ENCODE measurements around the gene ANKRD22.
"Not testable (repeated sequence)": the region's sequence is repeated elsewhere in the genome, so short reads cannot be mapped to it uniquely, and the experiment has no call there.

ANKRD22 gene

DNA sequence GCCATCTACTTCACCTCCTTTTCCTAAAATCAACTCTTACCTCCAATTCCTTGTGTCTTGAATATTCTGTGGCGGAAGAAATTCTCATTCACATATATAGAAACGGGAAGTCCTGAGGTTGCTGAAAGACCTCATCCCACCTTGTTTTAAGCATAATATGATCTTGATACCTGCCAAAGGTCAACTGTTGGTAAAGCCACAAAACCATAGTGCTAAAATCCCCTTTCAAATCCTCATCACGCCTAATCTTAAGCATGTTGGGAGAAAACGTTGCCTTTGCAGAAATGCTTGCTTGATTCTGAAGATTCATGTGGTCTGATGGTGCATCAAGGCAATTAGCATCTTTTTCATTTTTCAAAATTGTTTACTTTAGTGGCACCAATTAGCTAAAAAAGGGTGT is 8.5 kb downstream of the ANKRD22 start:
- Histone ChIP-seq H3K9ac (ENCODE audit: low read length) (no peak overlapping the region), H3K27me3 (ENCODE audit: control insufficient read depth, insufficient read depth, low read length) (no peaks in the 10 kb centered on the region), H3K4me1 (ENCODE audit: control insufficient read depth, insufficient read depth, low read length) (peaks cover 43% of the 10 kb centered on the region), H3K9me3 (ENCODE audit: control insufficient read depth, low read length) (no peaks in the 10 kb centered on the region), H3K36me3 (ENCODE audit: control insufficient read depth, insufficient read depth, low read length) (no peaks in the 10 kb centered on the region), H3K4me3 (ENCODE audit: low read length) (no peak overlapping the region)

DNA sequence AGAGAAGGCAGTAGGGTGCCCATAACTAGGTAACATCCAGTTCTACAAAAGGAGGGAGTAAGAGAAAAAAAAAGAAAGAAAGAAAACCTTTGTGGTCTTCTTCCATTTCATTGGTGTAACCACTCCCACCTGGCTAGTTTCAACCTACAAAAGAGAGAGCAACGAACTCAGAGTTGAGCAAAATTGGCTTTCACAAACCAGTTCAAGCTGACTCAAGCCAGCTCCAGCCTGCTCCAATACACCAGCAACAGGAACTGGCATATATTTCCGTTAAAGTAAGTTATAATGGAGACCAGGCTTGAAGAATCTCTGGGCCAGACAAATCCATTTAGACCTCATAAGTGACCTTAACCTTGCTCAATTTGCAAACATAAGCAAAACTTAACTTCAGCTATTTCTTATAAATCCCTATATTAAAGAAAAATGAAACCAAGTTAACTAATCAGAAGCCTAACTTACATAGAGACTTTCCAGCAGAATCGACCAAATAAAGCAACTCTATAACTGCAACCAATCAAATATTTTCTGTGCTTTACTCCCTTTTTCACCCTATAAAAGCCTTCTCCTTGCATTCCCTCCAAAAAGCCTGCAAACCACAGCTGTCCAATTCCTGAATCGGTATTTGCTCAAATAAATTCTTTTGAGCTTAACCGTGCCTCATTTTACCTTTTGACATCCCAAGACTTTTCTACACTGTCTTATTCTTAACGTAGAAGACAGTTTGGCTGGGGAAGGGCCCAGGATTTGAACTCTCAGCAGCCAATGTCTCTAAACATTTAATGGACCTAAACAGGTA is 10.1 kb downstream of the ANKRD22 start:
- H3K9me3 ChIP-seq (ENCODE audit: control insufficient read depth, low read length): no peaks in the 10 kb centered on the region
- H3K4me1 ChIP-seq (ENCODE audit: control insufficient read depth, insufficient read depth, low read length): peaks cover 47% of the 10 kb centered on the region

DNA sequence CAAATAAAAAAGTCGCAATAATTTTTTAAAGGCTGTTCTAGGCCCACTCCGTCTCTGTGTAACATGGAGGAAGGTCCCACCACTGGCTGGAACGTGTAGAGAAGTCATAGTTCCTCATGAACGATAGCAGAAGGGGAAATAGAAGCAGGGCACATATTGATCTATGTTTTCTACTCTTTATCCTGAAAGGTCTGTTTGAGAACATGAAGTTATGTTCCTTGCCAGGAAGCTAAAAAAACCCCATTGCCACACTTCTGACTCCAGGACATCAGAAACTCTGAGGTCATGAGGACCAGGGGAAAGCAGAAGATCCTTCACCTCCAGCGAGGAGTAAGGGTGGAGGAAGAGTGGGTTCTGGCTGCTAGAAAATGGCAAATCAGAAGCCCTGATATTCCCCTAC is 10.8 kb downstream of the ANKRD22 start:
- H3K36me3 ChIP-seq (ENCODE audit: control insufficient read depth, insufficient read depth, low read length): no peaks in the 10 kb centered on the region
- no peaks in the 10 kb centered on the region for H3K27me3 ChIP-seq (ENCODE audit: control insufficient read depth, insufficient read depth, low read length)
- no peaks in the 10 kb centered on the region for H3K9me3 ChIP-seq (ENCODE audit: control insufficient read depth, low read length)
- H3K9ac ChIP-seq (ENCODE audit: low read length): peak overlapping the region; percentile 11
- peaks cover 50% of the 10 kb centered on the region for H3K4me1 ChIP-seq (ENCODE audit: control insufficient read depth, insufficient read depth, low read length)
- H3K4me3 ChIP-seq (ENCODE audit: low read length): no peak overlapping the region

More for the DNA sequence above, 10.1 kb downstream of the ANKRD22 start:
- Histone ChIP-seq H3K9ac (ENCODE audit: low read length) (peak overlapping the region; percentile 11), H3K4me3 (ENCODE audit: low read length) (no peak overlapping the region), H3K36me3 (ENCODE audit: control insufficient read depth, insufficient read depth, low read length) (no peaks in the 10 kb centered on the region), H3K27me3 (ENCODE audit: control insufficient read depth, insufficient read depth, low read length) (no peaks in the 10 kb centered on the region)

DNA sequence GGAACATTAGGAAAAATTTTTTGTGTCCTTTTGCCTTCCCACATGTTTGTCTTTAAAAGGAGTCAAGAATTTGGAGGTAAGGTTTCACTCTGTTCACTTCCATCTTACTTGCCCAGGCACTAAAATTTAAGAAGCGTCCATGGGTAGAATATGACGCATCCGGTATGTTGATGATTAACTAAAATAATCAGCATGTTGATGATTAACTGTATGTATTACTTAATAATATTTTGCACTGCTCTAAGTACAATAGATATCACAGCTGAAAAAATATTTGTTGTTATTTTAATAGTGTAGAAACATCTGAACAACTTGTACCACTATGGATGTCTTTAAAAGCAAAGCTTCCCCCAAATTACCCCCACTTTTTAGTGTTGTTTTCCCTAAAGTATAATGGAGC is 11.5 kb downstream of the ANKRD22 start:
- Histone ChIP-seq H3K36me3 (ENCODE audit: control insufficient read depth, insufficient read depth, low read length) (no peaks in the 10 kb centered on the region), H3K27me3 (ENCODE audit: control insufficient read depth, insufficient read depth, low read length) (no peaks in the 10 kb centered on the region), H3K9ac (ENCODE audit: low read length) (peak overlapping the region; percentile 11), H3K4me3 (ENCODE audit: low read length) (no peak overlapping the region), H3K9me3 (ENCODE audit: control insufficient read depth, low read length) (no peaks in the 10 kb centered on the region), H3K4me1 (ENCODE audit: control insufficient read depth, insufficient read depth, low read length) (peaks cover 53% of the 10 kb centered on the region)

DNA sequence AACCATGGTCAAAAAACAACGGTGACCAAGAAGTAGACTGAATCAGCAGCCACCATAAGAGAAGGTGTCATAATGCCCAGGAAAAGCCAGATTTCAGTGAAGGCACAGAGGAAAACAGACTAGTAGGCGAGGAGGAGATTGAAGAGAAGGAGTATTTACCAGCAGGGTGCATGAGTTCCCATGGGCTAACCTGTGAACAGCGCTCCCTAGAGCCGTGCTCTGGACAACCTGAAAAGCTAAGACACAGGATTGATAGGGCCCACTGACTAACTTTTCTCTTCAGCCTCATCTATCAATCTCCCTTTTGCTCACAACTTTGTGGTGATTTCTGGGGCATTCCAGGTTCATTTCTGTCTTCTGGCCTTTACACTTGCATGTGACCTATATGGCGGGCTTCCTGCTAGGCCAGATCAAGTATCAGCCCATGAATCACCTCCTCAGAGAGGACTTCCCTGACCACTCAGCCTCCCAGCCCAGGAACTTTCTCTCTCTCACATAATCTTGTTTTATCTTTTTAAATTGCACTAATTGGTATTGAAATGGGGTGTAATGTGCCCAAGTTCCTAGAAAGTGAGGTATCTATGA is 12.8 kb downstream of the ANKRD22 start:
- H3K9ac ChIP-seq (ENCODE audit: low read length): no peak overlapping the region
- peaks cover 53% of the 10 kb centered on the region for H3K4me1 ChIP-seq (ENCODE audit: control insufficient read depth, insufficient read depth, low read length)
- no peaks in the 10 kb centered on the region for H3K27me3 ChIP-seq (ENCODE audit: control insufficient read depth, insufficient read depth, low read length)
- H3K9me3 ChIP-seq (ENCODE audit: control insufficient read depth, low read length): no peaks in the 10 kb centered on the region
- H3K4me3 ChIP-seq (ENCODE audit: low read length): no peak overlapping the region
- no peaks in the 10 kb centered on the region for H3K36me3 ChIP-seq (ENCODE audit: control insufficient read depth, insufficient read depth, low read length)

DNA sequence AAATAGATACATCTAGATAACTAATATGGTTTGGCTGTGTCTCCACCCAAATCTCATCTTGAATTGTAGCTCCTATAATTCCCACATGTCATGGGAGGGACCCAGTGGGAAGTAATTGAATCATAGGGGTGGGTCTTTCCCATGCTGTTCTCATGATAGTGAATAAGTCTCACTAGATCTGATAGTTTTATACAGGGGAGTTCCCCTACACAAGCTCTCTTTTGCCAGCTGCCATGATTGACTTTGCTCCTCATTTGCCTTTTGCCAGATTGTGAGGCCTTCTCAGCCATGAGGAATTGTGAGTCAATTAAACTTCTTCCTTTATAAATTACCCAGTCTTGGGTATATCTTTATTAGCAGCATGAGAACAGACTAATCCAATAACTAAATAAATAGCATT is 14.0 kb downstream of the ANKRD22 start:
- not testable (repeated sequence) for H3K9ac ChIP-seq (ENCODE audit: low read length); H3K4me3 ChIP-seq (ENCODE audit: low read length); H3K9me3 ChIP-seq (ENCODE audit: control insufficient read depth, low read length); H3K36me3 ChIP-seq (ENCODE audit: control insufficient read depth, insufficient read depth, low read length); H3K27me3 ChIP-seq (ENCODE audit: control insufficient read depth, insufficient read depth, low read length)
- H3K4me1 ChIP-seq (ENCODE audit: control insufficient read depth, insufficient read depth, low read length): peaks cover 49% of the 10 kb centered on the region

DNA sequence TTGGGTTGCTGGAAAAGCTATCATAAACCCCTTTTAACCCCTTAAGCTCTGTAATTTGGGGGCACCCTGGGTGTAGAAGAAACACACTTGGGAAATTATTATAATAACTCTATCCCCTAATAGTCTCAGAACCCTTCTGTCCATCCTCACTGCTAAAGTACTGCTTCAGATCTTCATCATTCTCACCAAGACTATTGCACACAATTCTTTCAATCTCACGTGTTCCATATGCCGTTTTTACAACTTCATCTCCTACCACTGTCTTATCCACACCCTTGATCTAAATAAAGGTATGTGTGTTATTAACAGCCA is 15.8 kb downstream of the ANKRD22 start:
- Histone ChIP-seq H3K4me1 (ENCODE audit: control insufficient read depth, insufficient read depth, low read length) (peaks cover 38% of the 10 kb centered on the region), H3K9ac (ENCODE audit: low read length) (no peak overlapping the region), H3K27me3 (ENCODE audit: control insufficient read depth, insufficient read depth, low read length) (no peaks in the 10 kb centered on the region), H3K36me3 (ENCODE audit: control insufficient read depth, insufficient read depth, low read length) (no peaks in the 10 kb centered on the region), H3K9me3 (ENCODE audit: control insufficient read depth, low read length) (no peaks in the 10 kb centered on the region), H3K4me3 (ENCODE audit: low read length) (no peak overlapping the region)

DNA sequence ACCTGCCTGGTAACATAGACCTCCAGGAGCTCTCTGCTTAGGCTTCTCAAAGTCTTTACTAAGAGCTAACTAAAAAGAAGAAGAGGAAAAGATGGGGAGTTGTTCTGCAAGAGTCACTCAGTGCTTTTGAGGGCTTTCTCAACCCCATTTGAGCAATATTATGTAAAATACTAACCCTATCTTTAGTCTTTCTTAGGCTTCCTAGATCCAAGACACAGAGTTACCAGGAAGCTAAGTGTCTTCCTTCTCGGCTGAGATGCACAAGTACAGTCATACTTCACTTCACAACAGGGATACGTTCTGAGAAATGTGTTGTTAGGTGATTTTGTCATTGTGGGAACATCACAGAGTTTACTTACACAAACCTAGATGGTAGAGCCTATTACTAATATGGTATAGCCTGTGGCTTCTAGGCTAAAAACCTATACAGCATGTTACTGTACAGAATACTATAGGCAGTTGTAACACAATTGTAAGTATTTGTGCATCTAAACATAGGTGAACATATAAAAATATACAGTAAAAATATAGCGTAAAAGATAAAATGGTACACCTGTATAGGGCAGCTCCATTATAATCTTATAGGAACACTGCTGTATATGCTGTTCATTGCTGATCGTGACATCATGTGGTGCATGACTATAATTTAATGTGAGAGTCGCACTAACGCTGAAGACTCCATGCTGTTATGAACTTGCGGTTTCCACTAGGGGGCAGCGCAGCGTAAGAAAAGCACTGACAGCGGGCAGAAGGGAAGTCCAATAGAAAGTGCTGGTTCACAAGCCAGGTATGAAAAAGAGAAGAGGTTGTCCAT is 16.3 kb downstream of the ANKRD22 start:
- H3K27me3 ChIP-seq (ENCODE audit: control insufficient read depth, insufficient read depth, low read length): no peaks in the 10 kb centered on the region
- H3K4me3 ChIP-seq (ENCODE audit: low read length): no peak overlapping the region
- no peak overlapping the region for H3K9ac ChIP-seq (ENCODE audit: low read length)
- H3K4me1 ChIP-seq (ENCODE audit: control insufficient read depth, insufficient read depth, low read length): peaks cover 32% of the 10 kb centered on the region
- H3K9me3 ChIP-seq (ENCODE audit: control insufficient read depth, low read length): no peaks in the 10 kb centered on the region
- H3K36me3 ChIP-seq (ENCODE audit: control insufficient read depth, insufficient read depth, low read length): no peaks in the 10 kb centered on the region

DNA sequence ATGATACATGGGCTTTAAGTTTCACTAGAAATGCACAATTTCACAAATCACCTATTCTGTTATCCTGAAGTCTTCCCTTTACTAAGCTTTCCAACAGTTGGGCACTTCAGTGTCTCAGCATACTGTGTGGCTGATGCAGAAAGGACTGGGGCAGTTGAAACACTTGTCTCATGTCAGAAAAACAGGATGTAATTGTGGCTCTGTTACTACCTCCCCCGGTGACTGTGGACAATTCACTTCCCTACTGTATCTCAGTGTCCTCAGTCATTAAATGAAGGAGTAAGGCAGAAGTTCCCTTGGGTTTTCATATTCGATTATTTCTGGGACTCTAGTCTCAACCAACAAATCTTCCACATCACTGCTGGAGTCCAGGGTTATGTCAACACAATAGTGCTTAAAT is 17.9 kb downstream of the ANKRD22 start:
- no peaks in the 10 kb centered on the region for H3K27me3 ChIP-seq (ENCODE audit: control insufficient read depth, insufficient read depth, low read length)
- no peak overlapping the region for H3K9ac ChIP-seq (ENCODE audit: low read length)
- H3K9me3 ChIP-seq (ENCODE audit: control insufficient read depth, low read length): no peaks in the 10 kb centered on the region
- peaks cover 19% of the 10 kb centered on the region for H3K4me1 ChIP-seq (ENCODE audit: control insufficient read depth, insufficient read depth, low read length)
- no peaks in the 10 kb centered on the region for H3K36me3 ChIP-seq (ENCODE audit: control insufficient read depth, insufficient read depth, low read length)
- no peak overlapping the region for H3K4me3 ChIP-seq (ENCODE audit: low read length)

DNA sequence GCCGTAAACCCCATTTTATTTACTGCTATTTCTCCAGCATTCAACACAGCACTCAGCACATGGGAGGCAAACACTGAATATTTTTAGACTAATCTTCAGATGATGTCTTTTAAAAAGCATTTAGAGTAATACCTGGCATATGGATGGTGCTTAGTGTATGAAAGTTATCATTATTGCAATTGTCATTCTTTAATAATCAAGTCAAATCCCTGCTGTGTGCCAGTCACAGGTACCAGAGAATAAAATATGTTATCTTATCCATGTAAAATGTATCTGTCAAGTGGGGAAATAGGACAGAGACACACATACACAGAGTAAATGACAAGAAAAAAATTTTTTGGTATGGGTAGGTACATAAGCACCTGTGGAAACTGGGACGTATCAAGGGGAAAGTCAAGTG is 18.5 kb downstream of the ANKRD22 start:
- no peak overlapping the region for H3K4me3 ChIP-seq (ENCODE audit: low read length)

DNA sequence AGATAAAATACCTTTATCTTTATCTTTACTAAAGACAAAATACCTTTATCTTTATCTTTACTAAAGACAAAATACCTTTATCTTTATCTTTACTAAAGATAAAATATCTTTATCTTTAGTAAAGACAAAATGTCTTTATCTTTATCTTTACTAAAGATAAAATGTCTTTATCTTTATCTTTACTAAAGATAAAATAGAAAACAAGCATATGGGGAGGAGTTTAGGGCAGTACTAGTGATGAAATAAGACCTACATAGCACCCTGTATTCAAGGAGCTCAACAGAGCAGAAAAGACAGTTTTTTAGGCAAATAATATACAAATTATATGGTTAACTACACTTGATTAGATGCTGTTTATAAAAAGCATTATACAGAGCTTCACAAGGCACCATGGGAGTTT is 19.3 kb downstream of the ANKRD22 start:
- peaks cover 8% of the 10 kb centered on the region for H3K4me1 ChIP-seq (ENCODE audit: control insufficient read depth, insufficient read depth, low read length)
- no peaks in the 10 kb centered on the region for H3K36me3 ChIP-seq (ENCODE audit: control insufficient read depth, insufficient read depth, low read length)
- no peak overlapping the region for H3K9ac ChIP-seq (ENCODE audit: low read length)
- H3K27me3 ChIP-seq (ENCODE audit: control insufficient read depth, insufficient read depth, low read length): no peaks in the 10 kb centered on the region
- no peaks in the 10 kb centered on the region for H3K9me3 ChIP-seq (ENCODE audit: control insufficient read depth, low read length)
- H3K4me3 ChIP-seq (ENCODE audit: low read length): no peak overlapping the region

More for the DNA sequence above, 18.5 kb downstream of the ANKRD22 start:
- H3K36me3 ChIP-seq (ENCODE audit: control insufficient read depth, insufficient read depth, low read length): no peaks in the 10 kb centered on the region
- H3K9me3 ChIP-seq (ENCODE audit: control insufficient read depth, low read length): no peaks in the 10 kb centered on the region
- H3K9ac ChIP-seq (ENCODE audit: low read length): no peak overlapping the region
- H3K27me3 ChIP-seq (ENCODE audit: control insufficient read depth, insufficient read depth, low read length): no peaks in the 10 kb centered on the region
- peaks cover 14% of the 10 kb centered on the region for H3K4me1 ChIP-seq (ENCODE audit: control insufficient read depth, insufficient read depth, low read length)

DNA sequence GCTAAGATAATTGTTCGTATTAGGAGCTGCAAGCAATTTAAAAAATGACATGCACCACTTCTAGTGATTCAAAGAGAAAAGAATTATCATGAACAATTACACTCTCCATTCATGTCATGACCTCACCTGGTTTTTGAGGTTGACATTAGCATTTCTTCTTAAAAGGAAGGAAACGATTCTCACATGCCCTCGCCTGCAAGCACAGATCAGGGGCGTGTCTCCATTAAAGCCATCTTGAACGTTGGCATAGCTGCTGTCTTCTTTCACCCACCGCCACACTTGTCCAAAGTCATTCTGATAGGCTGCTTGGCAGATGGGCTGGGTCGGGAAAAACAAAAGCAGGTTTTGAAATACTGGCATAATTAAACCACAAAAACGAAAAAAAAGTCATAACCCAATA is 19.9 kb downstream of the ANKRD22 start:
- Histone ChIP-seq H3K4me1 (ENCODE audit: control insufficient read depth, insufficient read depth, low read length) (peaks cover 8% of the 10 kb centered on the region), H3K36me3 (ENCODE audit: control insufficient read depth, insufficient read depth, low read length) (no peaks in the 10 kb centered on the region), H3K9me3 (ENCODE audit: control insufficient read depth, low read length) (no peaks in the 10 kb centered on the region), H3K4me3 (ENCODE audit: low read length) (no peak overlapping the region), H3K27me3 (ENCODE audit: control insufficient read depth, insufficient read depth, low read length) (no peaks in the 10 kb centered on the region), H3K9ac (ENCODE audit: low read length) (no peak overlapping the region)
